H9 (cell line): ENCODE data around the gene SLC13A5. TPM values are rescaled to one million over a fixed set of nuclear protein-coding genes. Genes with fewer than 3 reads are reported as not detected.

Source experiments
- DNase-seq: peaks from one replicate; pipeline ENCODE4 v3.0.0-alpha.2; 2017
- H2AFZ ChIP-seq: one replicate; pipeline ENCODE4 v1.6.1; 2013; ENCODE audit warnings: mild to moderate bottlenecking, low read length, control low read depth, moderate library complexity
- H2AK5ac ChIP-seq: 2 replicates; pipeline ENCODE4 v1.6.1; 2013; ENCODE audit warnings: low read length, control low read depth, mixed read lengths; ENCODE audit not compliant: insufficient read length
- H2BK120ac ChIP-seq: one replicate; pipeline ENCODE4 v1.6.1; 2013; ENCODE audit warnings: low read depth, mild to moderate bottlenecking, low read length, control low read depth, inconsistent platforms; ENCODE audit not compliant: poor library complexity, severe bottlenecking
- H2BK12ac ChIP-seq: 2 replicates; pipeline ENCODE4 v1.6.1; 2013; ENCODE audit warnings: low read length, control low read depth, mixed read lengths, low read depth; ENCODE audit not compliant: insufficient read length
- H2BK15ac ChIP-seq: 2 replicates; pipeline ENCODE4 v1.6.1; 2013; ENCODE audit warnings: low read depth, low read length, control low read depth
- H2BK20ac ChIP-seq: one replicate; pipeline ENCODE4 v1.6.1; 2013; ENCODE audit warnings: low read depth, mild to moderate bottlenecking, low read length, control low read depth, inconsistent platforms; ENCODE audit not compliant: poor library complexity, severe bottlenecking
- H2BK5ac ChIP-seq: 2 replicates; pipeline ENCODE4 v1.6.1; 2013; ENCODE audit warnings: low read length, control low read depth, mixed read lengths; ENCODE audit not compliant: insufficient read length
- H3K14ac ChIP-seq: 2 replicates; pipeline ENCODE4 v1.6.1; 2013; ENCODE audit warnings: low read length, control low read depth; ENCODE audit not compliant: insufficient read depth
- H3K18ac ChIP-seq: 2 replicates; pipeline ENCODE4 v1.6.1; 2013; ENCODE audit warnings: low read depth, mild to moderate bottlenecking, mixed read lengths, low read length, control low read depth; ENCODE audit not compliant: insufficient read length
- H3K23ac ChIP-seq: 2 replicates; pipeline ENCODE4 v1.6.1; 2013; ENCODE audit warnings: low read length, control low read depth, mixed read lengths, low read depth; ENCODE audit not compliant: insufficient read length
- H3K23me2 ChIP-seq: 2 replicates; pipeline ENCODE4 v1.6.1; 2013; ENCODE audit warnings: low read depth, mild to moderate bottlenecking, mixed read lengths, low read length, control low read depth; ENCODE audit not compliant: insufficient read length, poor library complexity, severe bottlenecking
- H3K27ac ChIP-seq: 2 replicates; pipeline ENCODE4 v1.5.1; 2013; ENCODE audit warnings: low read length, control low read depth, mixed read lengths, low read depth; ENCODE audit not compliant: insufficient read length
- H3K27me3 ChIP-seq: 2 replicates; pipeline ENCODE4 v1.6.1; 2013; ENCODE audit warnings: low read length, control low read depth, inconsistent platforms; ENCODE audit not compliant: insufficient read depth
- H3K4ac ChIP-seq: 2 replicates; pipeline ENCODE4 v1.6.1; 2013; ENCODE audit warnings: low read depth, mild to moderate bottlenecking, control low read depth, inconsistent platforms, low read length, moderate library complexity
- H3K4me1 ChIP-seq: 2 replicates; pipeline ENCODE4 v1.6.1; 2013; ENCODE audit warnings: low read length, control low read depth, inconsistent platforms; ENCODE audit not compliant: insufficient read depth
- H3K4me2 ChIP-seq: 2 replicates; pipeline ENCODE4 v1.6.1; 2013; ENCODE audit warnings: low read length, control low read depth, mixed read lengths; ENCODE audit not compliant: insufficient read length, insufficient read depth
- H3K56ac ChIP-seq: 2 replicates; pipeline ENCODE4 v1.6.1; 2013; ENCODE audit warnings: low read depth, mild to moderate bottlenecking, mixed read lengths, low read length, control low read depth; ENCODE audit not compliant: insufficient read length
- H3K79me1 ChIP-seq: 2 replicates; pipeline ENCODE4 v1.6.1; 2013; ENCODE audit warnings: low read depth, mild to moderate bottlenecking, moderate library complexity, low read length, control low read depth, inconsistent platforms; ENCODE audit not compliant: insufficient read depth, poor library complexity, severe bottlenecking
- H3K79me2 ChIP-seq: 2 replicates; pipeline ENCODE4 v1.6.1; 2013; ENCODE audit warnings: low read length, control low read depth, inconsistent platforms; ENCODE audit not compliant: insufficient read depth
- H3K9ac ChIP-seq: 2 replicates; pipeline ENCODE4 v1.6.1; 2013; ENCODE audit warnings: low read length, control low read depth, mixed read lengths; ENCODE audit not compliant: insufficient read length; ENCODE audit errors: extremely low read depth
- H3K9me3 ChIP-seq: one replicate; pipeline ENCODE4 v1.6.1; 2013; ENCODE audit warnings: low read depth, low read length, inconsistent platforms; ENCODE audit not compliant: control insufficient read depth
- H3T11ph ChIP-seq: one replicate; pipeline ENCODE4 v1.6.1; 2013; ENCODE audit warnings: mild to moderate bottlenecking, low read length, control low read depth, inconsistent platforms
- H4K20me1 ChIP-seq: one replicate; pipeline ENCODE4 v1.6.1; 2013; ENCODE audit not compliant: control insufficient read depth, insufficient read length, insufficient read depth
- H4K5ac ChIP-seq: 2 replicates; pipeline ENCODE4 v1.6.1; 2013; ENCODE audit warnings: low read depth, mild to moderate bottlenecking, mixed read lengths, low read length, control low read depth; ENCODE audit not compliant: insufficient read length
- H4K8ac ChIP-seq: replicated peaks from 2 replicates; pipeline ENCODE4 v1.6.1; 2013; ENCODE audit warnings: low read length, control low read depth, mixed read lengths, low read depth; ENCODE audit not compliant: insufficient read length
- H4K91ac ChIP-seq: 2 replicates; pipeline ENCODE4 v1.6.1; 2013; ENCODE audit warnings: low read depth, mild to moderate bottlenecking, moderate library complexity, mixed read lengths, low read length, control low read depth; ENCODE audit not compliant: insufficient read length
- H3K27ac Mint-ChIP-seq, 3 experiments: 2 replicates in 2 of 3; 3 replicates in 1 of 3; pipeline ENCODE4 v1.8.0; 2020 to 2021; ENCODE audit warnings: mixed read lengths in 3 of 3, mild to moderate bottlenecking in 1 of 3, moderate library complexity in 1 of 3
- H3K27me3 Mint-ChIP-seq: 2 replicates; pipeline ENCODE4 v1.8.0; 2021; ENCODE audit warnings: low read depth, mild to moderate bottlenecking, moderate library complexity, mixed read lengths
- H3K36me3 Mint-ChIP-seq, 3 experiments: 2 replicates in 2 of 3; 3 replicates in 1 of 3; pipeline ENCODE4 v1.8.0; 2020 to 2021; ENCODE audit warnings: low read depth in 3 of 3, mixed read lengths in 3 of 3; ENCODE audit not compliant: insufficient read depth in 1 of 3
- H3K4me1 Mint-ChIP-seq, 2 experiments: 2 replicates each; pipeline ENCODE4 v1.8.0; 2020; ENCODE audit warnings: mixed read lengths in 2 of 2
- H3K4me3 Mint-ChIP-seq, 2 experiments: 2 replicates in 1 of 2; 3 replicates in 1 of 2; pipeline ENCODE4 v1.8.0; 2020 to 2021; ENCODE audit warnings: mild to moderate bottlenecking in 2 of 2, mixed read lengths in 2 of 2, moderate library complexity in 1 of 2
- H3K9me3 Mint-ChIP-seq, 2 experiments: 2 replicates in 1 of 2; 3 replicates in 1 of 2; pipeline ENCODE4 v1.8.0; 2020; ENCODE audit warnings: mild to moderate bottlenecking in 2 of 2, mixed read lengths in 2 of 2, moderate library complexity in 1 of 2
- WGBS: extraction: QIAGEN DNeasy Blood & Tissue Kit; methylation state at CpG from one replicate; pipeline ENCODE4 v1.1.7; 2013; ENCODE audit warnings: missing lambda C conversion rate, low lambda C conversion rate, mixed read lengths; ENCODE audit not compliant: insufficient read length; ENCODE audit errors: extremely low coverage; 5-methylcytosine and 5-hydroxymethylcytosine counted together
- total RNA-seq: library from RNA; stranded (reverse); gene quantifications from 2 replicates; pipeline ENCODE4 v1.2.1, GENCODE V29; 2021
- TF ChIP-seq, protein P1 (sequence below): fragments of 200-600 bp; sonication (generic); conservative IDR thresholded peaks from 3 replicates; pipeline ENCODE4 v1.8.0; 2021; ENCODE audit warnings: antibody characterized with exemption, mild to moderate bottlenecking

Gene SLC13A5
- total RNA-seq, 1 experiment from 2014 or later = 1.6 TPM

GRCh38 chr17:6695565-6695964 lies 17.6 kb downstream of the SLC13A5 start:
- Histone ChIP-seq H3K9me3 (no peaks in the 10 kb centered on the region), H3K18ac (no peak overlapping the region), H3K23ac (no peak overlapping the region), H3K27me3 (no peaks in the 10 kb centered on the region), H2BK120ac (no peak overlapping the region), H2BK20ac (no peak overlapping the region), H3K79me1 (no peaks in the 10 kb centered on the region), H4K20me1 (no peaks in the 10 kb centered on the region), H2AK5ac (no peak overlapping the region), H3K79me2 (no peaks in the 10 kb centered on the region), H4K5ac (no peak overlapping the region), H2BK12ac (no peak overlapping the region), H4K91ac (no peak overlapping the region), H3K23me2 (no peaks in the 10 kb centered on the region), H3K14ac (no peak overlapping the region), H2BK5ac (no peak overlapping the region), H2AFZ (no peak overlapping the region), H3K9ac (no peak overlapping the region), H3T11ph (no peak overlapping the region), H3K4me2 (no peak overlapping the region), H2BK15ac (no peak overlapping the region), H3K27ac (no peak overlapping the region), H3K4me1 (no peaks in the 10 kb centered on the region), H3K56ac (no peak overlapping the region), H3K4ac (no peak overlapping the region), H4K8ac (no peak overlapping the region)
- WGBS = no CpG with 5 or more reads among the region's 13 CpGs
- Mint-ChIP-seq H3K27me3 (peaks cover 17% of the 10 kb centered on the region), H3K27ac (no peak overlapping the region), H3K4me1 (peaks cover 2 to 3% of the 10 kb centered on the region in 2 experiments; a peak in 3 of 4 replicates), H3K36me3 (no peaks in the 10 kb centered on the region), H3K9me3 (no peaks in the 10 kb centered on the region), H3K4me3 (no peak overlapping the region; a peak in 1 of 5 replicates)
- DNase-seq = no peak
- TF ChIP-seq, protein P1, sequence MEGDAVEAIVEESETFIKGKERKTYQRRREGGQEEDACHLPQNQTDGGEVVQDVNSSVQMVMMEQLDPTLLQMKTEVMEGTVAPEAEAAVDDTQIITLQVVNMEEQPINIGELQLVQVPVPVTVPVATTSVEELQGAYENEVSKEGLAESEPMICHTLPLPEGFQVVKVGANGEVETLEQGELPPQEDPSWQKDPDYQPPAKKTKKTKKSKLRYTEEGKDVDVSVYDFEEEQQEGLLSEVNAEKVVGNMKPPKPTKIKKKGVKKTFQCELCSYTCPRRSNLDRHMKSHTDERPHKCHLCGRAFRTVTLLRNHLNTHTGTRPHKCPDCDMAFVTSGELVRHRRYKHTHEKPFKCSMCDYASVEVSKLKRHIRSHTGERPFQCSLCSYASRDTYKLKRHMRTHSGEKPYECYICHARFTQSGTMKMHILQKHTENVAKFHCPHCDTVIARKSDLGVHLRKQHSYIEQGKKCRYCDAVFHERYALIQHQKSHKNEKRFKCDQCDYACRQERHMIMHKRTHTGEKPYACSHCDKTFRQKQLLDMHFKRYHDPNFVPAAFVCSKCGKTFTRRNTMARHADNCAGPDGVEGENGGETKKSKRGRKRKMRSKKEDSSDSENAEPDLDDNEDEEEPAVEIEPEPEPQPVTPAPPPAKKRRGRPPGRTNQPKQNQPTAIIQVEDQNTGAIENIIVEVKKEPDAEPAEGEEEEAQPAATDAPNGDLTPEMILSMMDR = no peak
